Endothelial cell of umbilical vein (primary cell): Measurements from ENCODE around the gene PRSS53.

Source experiments
- EZH2 ChIP-seq: IDR thresholded peaks from 2 replicates; pipeline ENCODE4 v1.6.1; 2012; ENCODE audit warnings: borderline replicate concordance, low read depth, mild to moderate bottlenecking, moderate library complexity, low read length, inconsistent platforms; ENCODE audit not compliant: severe bottlenecking
- FOS ChIP-seq: IDR thresholded peaks from 2 replicates; pipeline ENCODE4 v1.6.1; 2011; ENCODE audit warnings: mild to moderate bottlenecking, low read length, moderate library complexity, borderline replicate concordance; ENCODE audit not compliant: insufficient read depth
- POLR2AphosphoS5 ChIP-seq: IDR thresholded peaks from 2 replicates; pipeline ENCODE4 v1.6.1; 2012; ENCODE audit warnings: low read depth, mild to moderate bottlenecking, control low read depth, low read length, moderate library complexity; ENCODE audit not compliant: insufficient read depth
- TF ChIP-seq, protein P1 (sequence below), 2 donors: IDR thresholded peaks; 1 replicate in 1 of 2; 2 replicates in 1 of 2; pipeline ENCODE4 v1.5.1; 2011; ENCODE audit warnings: low read length in 2 of 2, mild to moderate bottlenecking in 2 of 2, moderate library complexity in 2 of 2, control low read depth in 1 of 2, inconsistent platforms in 1 of 2, low read depth in 1 of 2; ENCODE audit not compliant: insufficient read depth in 1 of 2; ENCODE audit errors: extremely low read depth in 1 of 2

DNA sequence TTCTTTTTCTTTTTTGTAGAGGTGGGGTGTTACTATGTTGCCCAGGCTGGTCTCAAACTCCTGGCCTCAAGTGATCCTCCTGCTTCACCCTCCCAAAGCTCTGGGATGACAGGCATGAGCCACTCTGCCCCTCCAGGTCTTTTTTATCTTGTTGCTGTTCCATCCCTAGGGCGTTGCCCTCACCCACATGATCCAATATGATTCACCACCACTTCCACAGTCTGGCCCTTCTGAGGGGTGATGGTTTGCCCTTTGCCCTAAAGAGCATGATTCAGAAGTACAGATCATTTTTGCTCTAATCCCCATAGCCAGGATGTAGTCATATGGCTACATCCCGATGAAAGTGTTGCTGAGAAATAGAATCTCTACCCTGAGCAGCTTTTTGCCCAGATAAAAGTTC, 36.6 kb downstream of the PRSS53 start:
- TF ChIP-seq POLR2AphosphoS5 (no peak), EZH2 (no peak), FOS (peak; percentile 90)
- TF ChIP-seq, protein P1, sequence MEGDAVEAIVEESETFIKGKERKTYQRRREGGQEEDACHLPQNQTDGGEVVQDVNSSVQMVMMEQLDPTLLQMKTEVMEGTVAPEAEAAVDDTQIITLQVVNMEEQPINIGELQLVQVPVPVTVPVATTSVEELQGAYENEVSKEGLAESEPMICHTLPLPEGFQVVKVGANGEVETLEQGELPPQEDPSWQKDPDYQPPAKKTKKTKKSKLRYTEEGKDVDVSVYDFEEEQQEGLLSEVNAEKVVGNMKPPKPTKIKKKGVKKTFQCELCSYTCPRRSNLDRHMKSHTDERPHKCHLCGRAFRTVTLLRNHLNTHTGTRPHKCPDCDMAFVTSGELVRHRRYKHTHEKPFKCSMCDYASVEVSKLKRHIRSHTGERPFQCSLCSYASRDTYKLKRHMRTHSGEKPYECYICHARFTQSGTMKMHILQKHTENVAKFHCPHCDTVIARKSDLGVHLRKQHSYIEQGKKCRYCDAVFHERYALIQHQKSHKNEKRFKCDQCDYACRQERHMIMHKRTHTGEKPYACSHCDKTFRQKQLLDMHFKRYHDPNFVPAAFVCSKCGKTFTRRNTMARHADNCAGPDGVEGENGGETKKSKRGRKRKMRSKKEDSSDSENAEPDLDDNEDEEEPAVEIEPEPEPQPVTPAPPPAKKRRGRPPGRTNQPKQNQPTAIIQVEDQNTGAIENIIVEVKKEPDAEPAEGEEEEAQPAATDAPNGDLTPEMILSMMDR (IDR thresholded peaks at IDR 0.05; ENCODE audit: extremely low read depth in 1 of 2, insufficient read depth in 1 of 2, low read depth in 1 of 2, low read length in 2 of 2), result no peak
